GOT3 (cell line): ENCODE measurements around the gene RXFP1.

Experiments
- DNase-seq: peaks from one replicate; lab custom pipeline; 2025; ENCODE audit warnings: mixed read lengths; lab: John Stamatoyannopoulos, UW

Gene RXFP1

GRCh38 chr4:158543191-158543590 lies 21.5 kb downstream of the RXFP1 start:
- no peak for DNase-seq

DNA sequence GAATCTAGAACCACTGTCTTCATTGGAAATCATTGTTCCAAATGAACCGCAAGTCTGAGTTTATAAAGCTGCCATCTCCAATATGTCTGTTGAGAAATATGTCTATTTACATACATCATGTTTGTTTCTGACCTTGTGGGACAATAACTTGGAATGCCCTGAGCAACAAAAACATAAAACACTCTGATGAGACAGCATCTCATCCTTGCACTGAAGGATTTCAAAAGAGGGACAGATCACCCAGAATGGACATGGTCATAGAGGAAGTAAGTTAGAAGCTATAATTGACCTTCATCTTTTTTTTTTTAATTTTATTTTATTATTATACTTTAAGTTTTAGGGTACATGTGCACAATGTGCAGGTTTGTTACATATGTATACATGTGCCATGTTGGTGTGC lies 22.5 kb downstream of the RXFP1 start:
- DNase-seq: no peak

- no peak for DNase-seq
Measured at GRCh38 chr4:158553364-158553763, 31.7 kb downstream of the RXFP1 start.

GRCh38 chr4:158560284-158560683 lies 38.6 kb downstream of the RXFP1 start:
- no peak for DNase-seq

DNA sequence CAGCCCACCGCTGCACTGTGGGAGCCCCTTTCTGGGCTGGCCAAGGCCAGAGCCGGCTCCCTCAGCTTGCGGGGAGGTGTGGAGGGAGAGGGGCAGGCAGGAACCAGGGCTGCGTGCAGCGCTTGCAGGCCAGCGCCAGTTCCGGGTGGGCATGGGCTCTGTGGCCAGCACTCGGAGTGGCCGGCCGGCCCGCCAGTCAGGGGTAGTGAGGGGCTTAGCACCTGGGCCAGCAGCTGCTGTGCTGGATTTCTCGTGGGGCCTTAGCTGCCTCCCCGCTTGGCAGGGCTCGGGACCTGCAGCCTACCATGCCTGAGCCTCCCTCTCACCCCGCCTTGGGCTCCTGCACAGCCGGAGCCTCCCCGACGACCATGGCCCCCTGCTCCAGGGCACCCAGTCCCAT lies 45.2 kb downstream of the RXFP1 start:
- no peak for DNase-seq

GRCh38 chr4:158571736-158572135 lies 50.1 kb downstream of the RXFP1 start:
- no peak for DNase-seq

GRCh38 chr4:158572608-158573007 lies 50.9 kb downstream of the RXFP1 start:
- DNase-seq: no peak

DNA sequence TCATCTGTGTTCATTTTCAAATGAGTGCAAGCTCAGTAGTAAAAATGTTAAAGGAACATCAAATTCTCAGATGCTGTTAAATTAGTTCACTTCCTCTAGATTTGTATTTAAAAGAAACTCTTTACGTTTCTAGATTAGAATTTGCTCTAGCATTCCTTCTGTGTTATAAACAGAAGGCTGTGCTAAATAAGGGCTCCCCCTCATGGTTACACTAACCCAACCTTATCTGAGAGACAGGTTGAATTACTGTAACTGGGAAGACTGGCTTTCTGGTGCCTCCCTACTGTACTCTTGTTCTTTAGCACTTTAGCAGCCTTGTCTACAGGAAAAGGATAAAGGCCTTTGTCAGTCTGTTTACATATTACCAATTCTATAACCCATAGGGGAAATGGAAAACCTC lies 56.8 kb downstream of the RXFP1 start:
- no peak for DNase-seq

DNA sequence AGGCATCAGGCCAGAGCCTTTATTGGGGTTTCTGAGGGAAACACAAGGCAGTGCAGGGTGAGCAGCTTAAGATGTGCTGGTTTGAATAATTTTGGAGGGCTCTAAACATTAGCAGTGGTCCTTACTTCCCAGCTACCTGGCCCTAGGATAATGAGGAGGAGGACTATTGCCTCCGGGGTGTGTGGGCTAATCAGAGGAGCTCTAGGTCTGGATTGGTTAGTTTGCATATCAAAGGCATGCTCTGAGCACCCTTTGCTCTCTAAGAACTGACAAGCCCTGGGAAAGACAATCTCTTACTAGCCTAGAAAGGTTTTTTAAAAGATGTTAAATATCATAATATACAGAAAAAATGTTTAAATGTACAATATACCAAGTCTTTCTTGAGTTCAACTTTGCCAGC lies 58.4 kb downstream of the RXFP1 start:
- no peak for DNase-seq

DNA sequence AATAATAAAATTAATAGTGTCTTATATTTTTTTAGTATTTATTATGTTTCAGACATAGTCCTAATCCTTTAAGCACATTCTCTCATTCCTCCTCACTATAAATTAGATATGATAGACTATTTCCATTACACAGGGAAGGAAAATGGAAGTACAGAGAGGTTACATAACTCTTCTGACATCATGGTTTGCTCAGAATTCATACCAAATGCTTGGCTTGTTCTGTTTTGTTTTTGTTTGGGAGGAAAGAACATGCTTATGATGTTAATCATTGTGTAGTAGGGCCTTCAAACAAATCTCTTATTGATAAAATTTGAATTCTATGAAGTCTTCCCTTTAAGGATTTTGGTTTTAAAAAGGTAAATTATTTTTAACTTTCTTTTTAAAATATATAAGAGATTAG lies 59.5 kb downstream of the RXFP1 start:
- DNase-seq: no peak

- no peak for DNase-seq
Measured at GRCh38 chr4:158586881-158587280, 65.2 kb downstream of the RXFP1 start.

GRCh38 chr4:158588285-158588684 lies 66.6 kb downstream of the RXFP1 start:
- DNase-seq: no peak

- no peak for DNase-seq
Measured at GRCh38 chr4:158588777-158589176, 67.1 kb downstream of the RXFP1 start.

GRCh38 chr4:158590306-158590705 lies 68.6 kb downstream of the RXFP1 start:
- no peak for DNase-seq

DNA sequence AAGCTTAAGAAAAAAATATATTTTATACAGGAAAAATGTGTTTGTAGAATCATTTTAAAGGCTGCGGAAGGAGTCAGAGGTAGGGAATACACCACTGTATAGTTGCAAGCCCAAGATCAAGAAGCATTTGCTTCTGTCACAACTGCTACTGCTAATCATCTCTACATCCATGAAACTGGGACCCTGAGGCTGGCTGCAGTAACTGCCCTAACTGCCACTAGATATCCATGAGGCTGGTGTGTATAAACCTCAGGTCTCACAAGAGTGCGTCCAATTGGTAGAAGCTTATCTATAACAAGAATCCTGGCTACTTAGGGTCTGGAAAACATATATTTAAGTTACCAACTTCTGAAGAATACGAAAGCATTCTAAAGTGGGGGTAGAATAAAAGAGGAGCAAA lies 69.1 kb downstream of the RXFP1 start:
- no peak for DNase-seq

DNA sequence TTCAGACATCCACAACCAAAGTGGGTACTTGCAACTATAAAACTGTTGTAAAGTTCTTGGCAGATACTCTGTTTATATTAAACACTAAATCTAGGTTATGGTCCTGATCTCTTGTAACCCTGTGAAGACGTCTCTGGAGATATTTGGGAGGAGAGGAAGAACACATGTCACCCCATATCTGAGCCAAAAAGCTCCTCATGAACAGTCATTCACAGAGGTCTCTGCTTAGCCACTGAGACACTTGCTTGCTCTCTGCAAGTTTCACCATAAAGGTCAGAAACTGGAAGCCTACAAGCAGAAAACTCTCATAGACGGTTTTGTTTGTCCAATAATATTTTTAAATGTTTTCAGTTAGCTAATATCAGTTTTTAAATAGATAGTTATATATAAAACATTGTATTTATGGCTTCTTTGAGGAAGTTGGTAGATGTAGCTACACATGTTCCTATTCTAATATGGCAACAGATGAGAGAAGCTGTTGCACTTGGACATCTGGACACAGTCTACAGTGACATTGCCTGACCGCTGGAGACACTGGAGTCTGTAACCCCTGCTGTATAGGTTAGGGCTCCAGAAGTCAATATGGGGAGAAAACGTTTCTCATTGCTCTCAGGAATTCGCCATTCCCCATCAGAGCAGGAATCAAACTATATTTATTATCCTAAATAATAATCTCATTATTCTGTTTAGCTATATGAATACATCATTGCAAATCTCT lies 76.4 kb downstream of the RXFP1 start:
- no peak for DNase-seq

DNA sequence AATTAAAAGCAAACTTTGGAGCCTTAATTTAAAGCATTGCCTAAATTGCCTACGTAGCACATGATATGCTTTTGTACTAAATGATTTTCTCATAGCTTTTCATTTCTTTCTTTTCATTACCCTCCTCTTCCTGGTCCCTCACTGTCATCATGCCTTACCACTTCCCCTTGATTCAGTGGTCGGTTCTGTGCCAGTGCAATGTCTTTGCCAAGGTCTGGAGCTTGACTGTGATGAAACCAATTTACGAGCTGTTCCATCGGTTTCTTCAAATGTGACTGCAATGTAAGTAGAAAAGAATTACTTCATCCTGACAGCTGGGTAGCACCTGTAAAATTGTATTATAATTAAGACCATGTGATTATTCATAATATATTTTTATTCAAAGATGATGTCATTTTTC lies 77.5 kb downstream of the RXFP1 start:
- DNase-seq: no peak

GRCh38 chr4:158599765-158600498 lies 78.2 kb downstream of the RXFP1 start:
- DNase-seq: no peak

DNA sequence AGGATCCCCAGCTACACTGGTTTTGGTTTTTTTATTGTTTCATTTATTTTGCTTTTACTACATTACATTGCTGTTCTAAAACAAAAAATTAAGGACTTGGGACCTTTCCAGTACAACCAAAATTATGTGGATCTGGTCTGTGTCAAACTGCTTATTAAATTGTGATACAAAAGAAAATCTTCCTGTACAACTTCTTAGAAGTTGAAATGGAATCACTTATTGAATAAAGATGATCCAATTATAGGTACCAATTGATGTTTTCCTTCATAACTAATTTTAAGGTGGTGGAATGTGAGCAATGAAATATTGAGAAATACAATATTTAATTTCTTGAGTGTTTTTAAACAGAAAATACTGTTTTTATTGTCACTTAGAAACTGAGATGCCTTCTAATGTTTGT lies 82.7 kb downstream of the RXFP1 start:
- no peak for DNase-seq

GRCh38 chr4:158605393-158605792 lies 83.7 kb downstream of the RXFP1 start:
- no peak for DNase-seq

DNA sequence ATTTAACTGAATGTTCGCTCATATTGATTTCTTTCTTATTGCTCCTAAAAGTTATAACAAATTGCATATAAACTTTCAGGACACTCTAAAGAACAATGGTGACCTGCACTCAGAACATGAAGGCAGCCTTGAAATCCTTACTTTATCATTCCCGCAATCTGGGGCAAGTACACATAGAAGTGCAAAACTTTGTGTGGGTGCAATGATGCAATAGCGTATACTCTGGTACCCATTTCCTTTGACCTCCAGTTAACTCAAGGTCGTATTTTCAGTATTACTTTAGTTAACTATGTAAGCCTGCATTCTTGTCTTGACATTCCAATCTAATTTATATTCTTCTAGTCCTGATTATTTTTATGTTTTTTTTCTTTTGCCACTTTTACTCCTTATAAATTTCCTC lies 85.3 kb downstream of the RXFP1 start:
- DNase-seq: no peak

GRCh38 chr4:158609116-158609515 lies 87.4 kb downstream of the RXFP1 start:
- no peak for DNase-seq

GRCh38 chr4:158610790-158611189 lies 89.1 kb downstream of the RXFP1 start:
- DNase-seq: no peak

DNA sequence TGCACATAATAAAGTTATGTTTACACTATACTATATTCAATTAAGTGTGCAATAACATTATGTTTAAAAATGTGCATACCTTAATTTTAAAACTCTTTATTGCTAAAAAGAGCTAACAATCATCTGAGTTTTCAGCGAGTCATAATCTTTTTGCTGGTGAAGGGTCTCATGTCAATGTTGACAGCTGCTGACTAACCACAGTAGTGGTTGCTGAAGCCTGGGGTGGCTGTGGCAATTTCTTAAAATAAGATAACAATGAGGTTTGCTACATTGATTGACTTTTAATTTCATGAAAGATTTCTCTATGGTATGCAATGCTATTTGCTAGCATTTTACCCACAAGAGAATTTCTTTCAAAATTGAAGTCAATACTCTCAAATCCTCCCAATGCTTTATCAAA lies 91.4 kb downstream of the RXFP1 start:
- DNase-seq: no peak
